NT2/D1 (cell line): ENCODE measurements around the gene CHCHD1.

Experiments used
- SUZ12 ChIP-seq: IDR thresholded peaks from 2 replicates; pipeline ENCODE4 v1.6.1; 2011; ENCODE audit not compliant: insufficient read length, insufficient read depth; ENCODE audit errors: extremely low read depth
- YY1 ChIP-seq: IDR thresholded peaks from 2 replicates; pipeline ENCODE4 v1.6.1; 2011; ENCODE audit not compliant: insufficient read length, insufficient read depth
- ZNF274 ChIP-seq: IDR thresholded peaks from 2 replicates; pipeline ENCODE4 v1.6.1; 2011; ENCODE audit warnings: mild to moderate bottlenecking, low read depth, low read length

DNA sequence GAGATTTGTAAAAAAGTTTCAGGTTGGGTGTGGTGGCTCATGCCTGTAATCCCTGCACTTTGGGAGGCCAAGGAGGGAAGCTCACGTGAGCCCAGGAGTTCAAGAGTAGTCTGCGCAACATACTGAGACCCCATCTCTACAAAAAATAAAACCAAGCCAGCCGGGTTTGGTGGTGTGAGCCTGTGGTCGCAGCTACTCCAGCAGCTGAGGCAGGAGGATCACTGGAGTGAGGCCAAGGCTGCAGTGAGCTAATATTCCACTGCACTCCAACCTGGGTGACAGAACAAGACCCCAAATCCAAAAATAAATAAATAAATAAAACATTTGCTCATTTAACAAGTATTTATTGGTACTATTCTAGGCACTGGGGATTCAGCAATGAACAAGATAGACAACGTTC, 1.5 kb upstream of the CHCHD1 start:
- no peak for TF ChIP-seq YY1
- no peak for TF ChIP-seq ZNF274
- no peak for TF ChIP-seq SUZ12
